Measurements from ENCODE around the gene KLHDC4.
"Not testable (repeated sequence)": the region's sequence is repeated elsewhere in the genome, so short reads cannot be mapped to it uniquely, and the experiment has no call there.

KLHDC4 gene

GRCh38 chr16:87765776-87766484 is at the start of gene KLHDC4:
Gene KLHDC4, minus strand, starts transcription at chr16:87765986. Its CDS starts 96 bp downstream, at chr16:87765890.
- no peak for DNase-seq

GRCh38 chr16:87815567-87815966 is 49.8 kb upstream of the KLHDC4 start:
- DNase-seq: no peak

- no peak for DNase-seq
These were observed 46.4 kb upstream of the KLHDC4 start for GRCh38 chr16:87812200-87812656.

GRCh38 chr16:87811454-87811853 is 45.7 kb upstream of the KLHDC4 start:
- not testable (repeated sequence) for DNase-seq

GRCh38 chr16:87809150-87809902 is 43.5 kb upstream of the KLHDC4 start:
- no peak for DNase-seq

- DNase-seq: no peak
These were observed 42.3 kb upstream of the KLHDC4 start for GRCh38 chr16:87808108-87808507.

GRCh38 chr16:87806641-87807546 is 41.1 kb upstream of the KLHDC4 start:
- peak; percentile 87 for DNase-seq

- DNase-seq: no peak
These were observed 40.5 kb upstream of the KLHDC4 start for GRCh38 chr16:87806261-87806640.

- no peak for DNase-seq
These were observed 37.6 kb upstream of the KLHDC4 start for GRCh38 chr16:87803385-87803784.

- DNase-seq: no peak
These were observed 36.9 kb upstream of the KLHDC4 start for GRCh38 chr16:87802670-87803069.

- no peak for DNase-seq
These were observed 36.0 kb upstream of the KLHDC4 start for GRCh38 chr16:87801679-87802259.

- DNase-seq: no peak
These were observed 34.7 kb upstream of the KLHDC4 start for GRCh38 chr16:87800497-87800896.

- DNase-seq: no peak
These were observed 29.6 kb upstream of the KLHDC4 start for GRCh38 chr16:87795336-87795735.

GRCh38 chr16:87794485-87795078 is 28.8 kb upstream of the KLHDC4 start:
- DNase-seq: no peak

- no peak for DNase-seq
These were observed 26.4 kb upstream of the KLHDC4 start for GRCh38 chr16:87792205-87792565.

- DNase-seq: no peak
These were observed 25.8 kb upstream of the KLHDC4 start for GRCh38 chr16:87791295-87792204.

GRCh38 chr16:87790292-87791100 is 24.7 kb upstream of the KLHDC4 start:
- no peak for DNase-seq

GRCh38 chr16:87789437-87790291 is 23.9 kb upstream of the KLHDC4 start:
- no peak for DNase-seq

- DNase-seq: not testable (repeated sequence)
These were observed 23.1 kb upstream of the KLHDC4 start for GRCh38 chr16:87788730-87789436.
